Measurements from ENCODE around the gene CASP4.

GRCh38 chr11:104907521-104908185 is 60.7 kb downstream of the CASP4 start:
- TF ChIP-seq POLR2A (IDR thresholded peaks at IDR 0.05; ENCODE audit: low read length) (no peak), GATA1 (IDR thresholded peaks at IDR 0.05; ENCODE audit: low read depth, low read length) (no peak)
